Measurements from ENCODE around the gene MADCAM1. TPM values are rescaled to one million over a fixed set of nuclear protein-coding genes. Genes with fewer than 3 reads are reported as not detected.

Gene MADCAM1
- total RNA-seq, 4 donors from 2014 or later: 0.34 to 0.57 TPM; not detected in 2

- WGBS, 2 donors: 93 to 94% methylated on average over 12 of the region's 12 CpGs
- no peak for TF ChIP-seq POLR2A (IDR thresholded peaks at IDR 0.05)
- TF ChIP-seq CTCF (IDR thresholded peaks at IDR 0.05): no peak
- intact Hi-C loops (cut with DNase I; ENCODE audit: low total_unique reads): no loop called here
- H3K4me3 ChIP-seq (ENCODE audit: low read depth, poor library complexity, severe bottlenecking): no peak overlapping the region
- DNase-seq (ENCODE audit: low spot score in 2 of 2): no peak
Measured at GRCh38 chr19:522726-523125, 26.4 kb downstream of the MADCAM1 start.

DNA sequence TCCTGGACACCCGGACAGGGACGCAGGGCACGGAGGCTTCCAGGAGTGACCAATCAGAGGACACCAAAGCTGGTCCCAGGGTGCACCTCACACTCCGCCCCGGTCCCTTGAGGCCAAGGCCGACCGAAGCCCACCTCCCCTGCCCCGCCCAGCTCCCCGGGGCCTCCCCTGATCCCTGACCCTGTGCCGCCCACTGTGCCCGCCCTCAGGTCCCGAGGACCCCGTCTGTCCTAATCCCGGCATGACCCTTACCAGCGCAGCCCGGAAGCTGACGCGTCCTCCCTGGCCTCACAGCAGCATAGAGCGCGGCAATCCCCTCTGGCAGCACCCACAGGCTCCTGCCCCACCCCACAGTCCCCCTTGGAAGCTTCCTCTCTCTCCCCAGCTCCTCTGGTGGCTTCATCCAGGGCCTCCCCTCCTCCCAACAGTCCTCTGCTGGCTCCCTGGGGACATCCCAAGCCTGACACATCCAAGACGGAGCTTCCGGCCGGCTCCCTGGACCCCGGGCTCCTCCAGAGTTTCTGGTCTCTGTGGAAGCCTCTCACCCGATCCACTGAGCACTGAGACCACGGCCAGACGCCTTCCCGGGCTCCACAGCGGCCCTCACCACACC, 27.9 kb downstream of the MADCAM1 start:
- TF ChIP-seq CTCF (IDR thresholded peaks at IDR 0.05): no peak
- TF ChIP-seq POLR2A (IDR thresholded peaks at IDR 0.05): no peak
- no peak for DNase-seq (ENCODE audit: low spot score in 2 of 2)
- WGBS, 2 donors: 51 to 58% methylated on average over 20 to 29 of the region's 29 CpGs
- no peak overlapping the region for H3K4me3 ChIP-seq (ENCODE audit: low read depth, poor library complexity, severe bottlenecking)
- intact Hi-C loops (cut with DNase I; ENCODE audit: low total_unique reads): no loop called here

DNA sequence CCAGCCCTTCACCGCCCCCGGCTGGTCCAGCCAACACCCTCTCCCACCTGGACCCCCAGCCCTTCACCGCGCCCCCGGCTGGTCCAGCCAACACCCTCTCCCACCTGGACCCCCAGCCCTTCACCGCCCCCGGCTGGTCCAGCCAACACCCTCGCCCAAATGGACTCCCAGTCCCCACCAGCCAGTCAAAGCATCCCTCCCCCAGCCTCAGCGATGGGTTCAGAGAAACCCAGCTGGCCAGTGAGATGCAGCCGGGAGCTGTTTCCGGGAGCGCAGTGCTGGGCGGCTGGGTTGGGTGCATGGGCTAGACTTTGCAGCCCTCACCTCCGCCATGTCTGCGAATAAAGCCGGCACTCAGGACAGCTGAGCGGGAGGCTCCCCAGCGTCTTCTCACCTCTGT, 28.7 kb downstream of the MADCAM1 start:
- no peak for DNase-seq (ENCODE audit: low spot score in 2 of 2)
- 70% methylated on average over 13 to 18 of the region's 18 CpGs for WGBS, 2 donors
- no peak overlapping the region for H3K4me3 ChIP-seq (ENCODE audit: low read depth, poor library complexity, severe bottlenecking)
- TF ChIP-seq CTCF (IDR thresholded peaks at IDR 0.05): no peak
- no peak for TF ChIP-seq POLR2A (IDR thresholded peaks at IDR 0.05)
- intact Hi-C loops (cut with DNase I; ENCODE audit: low total_unique reads): no loop called here

GRCh38 chr19:525857-526419, 29.7 kb downstream of the MADCAM1 start:
- WGBS, 2 donors: 42 to 49% methylated on average over 13 of the region's 13 CpGs
- intact Hi-C loops (cut with DNase I; ENCODE audit: low total_unique reads): no loop called here
- DNase-seq (ENCODE audit: low spot score in 2 of 2): no peak
- TF ChIP-seq POLR2A (IDR thresholded peaks at IDR 0.05) (no peak), CTCF (IDR thresholded peaks at IDR 0.05) (no peak)
- H3K4me3 ChIP-seq (ENCODE audit: low read depth, poor library complexity, severe bottlenecking): no peak overlapping the region

DNA sequence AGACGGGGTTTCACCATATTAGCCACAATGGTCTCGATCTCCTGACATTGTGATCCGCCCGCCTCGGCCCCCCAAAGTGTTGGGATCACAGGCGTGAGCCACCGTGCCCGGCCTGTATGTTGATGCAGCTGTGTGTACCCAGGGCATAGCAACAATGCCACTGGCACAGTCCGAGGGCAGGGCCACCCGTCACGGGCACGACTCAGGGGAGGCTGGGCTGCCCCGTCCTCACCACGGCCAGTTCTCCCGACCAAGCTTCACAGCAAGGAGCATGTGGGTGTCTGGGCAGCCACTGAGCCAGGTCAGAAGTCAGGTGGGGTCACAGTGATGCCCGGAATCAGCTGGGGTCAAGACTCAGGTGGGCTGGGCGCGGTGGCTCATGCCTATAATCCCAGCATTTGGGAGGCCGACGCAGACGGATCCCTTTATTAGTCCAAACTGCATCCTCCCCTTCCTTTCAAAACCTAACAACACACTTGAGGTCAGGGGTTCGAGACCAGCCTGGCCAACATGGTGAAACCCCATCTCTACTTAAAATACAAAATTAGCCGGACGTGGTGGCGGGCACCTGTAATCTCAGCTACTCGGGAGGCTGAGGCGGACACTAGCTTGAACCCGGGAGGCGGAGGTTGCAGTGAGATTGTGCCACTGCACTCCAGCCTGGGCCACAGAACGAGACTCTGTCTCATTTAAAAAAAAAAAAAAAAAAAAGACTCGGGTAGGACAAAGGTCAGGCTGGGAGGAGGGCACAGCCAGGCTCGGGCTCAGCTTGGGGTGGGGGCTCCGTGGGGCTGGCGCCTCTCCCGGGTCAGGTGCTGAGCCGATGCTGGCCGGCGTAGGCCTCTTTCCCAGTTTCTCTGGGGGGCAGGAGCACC, 34.1 kb downstream of the MADCAM1 start:
- 63 to 69% methylated on average over 33 to 38 of the region's 38 CpGs for WGBS, 2 donors
- intact Hi-C loops (cut with DNase I; ENCODE audit: low total_unique reads): no loop called here
- no peak for TF ChIP-seq POLR2A (IDR thresholded peaks at IDR 0.05)
- TF ChIP-seq CTCF (IDR thresholded peaks at IDR 0.05): no peak
- peak overlapping the region; percentile 75 for H3K4me3 ChIP-seq (ENCODE audit: low read depth, poor library complexity, severe bottlenecking)
- no peak for DNase-seq (ENCODE audit: low spot score in 2 of 2)

Data from lower leg skin (tissue), 4 donors.